HepG2 (cell line): ENCODE results near the gene GPC6. TPM values are rescaled to one million over a fixed set of nuclear protein-coding genes. Genes with fewer than 3 reads are reported as not detected.

Experiments used
- ARID3A ChIP-seq: IDR thresholded peaks from 2 replicates; pipeline ENCODE4 v1.6.1; 2012; ENCODE audit warnings: low read depth, low read length, improper control_type of control experiment
- ARNT2 ChIP-seq: sonication (generic); formaldehyde crosslinking; IDR thresholded peaks from 2 replicates; pipeline ENCODE4 v1.8.0; 2022; ENCODE audit warnings: mild to moderate bottlenecking, low read depth, missing genetic modification reagents, moderate library complexity
- ASH2L ChIP-seq: fragments of 300-600, 200-600 bp; sonication (generic); IDR thresholded peaks from 2 replicates; pipeline ENCODE4 v1.7.0; 2017; ENCODE audit warnings: low read depth, mild to moderate bottlenecking, moderate library complexity, mixed read lengths, low read length; ENCODE audit not compliant: insufficient read length
- BATF2 ChIP-seq: sonication (generic); formaldehyde crosslinking; IDR thresholded peaks from 2 replicates; pipeline ENCODE4 v1.8.0; 2022; ENCODE audit warnings: mild to moderate bottlenecking, missing genetic modification reagents, moderate library complexity
- CEBPG ChIP-seq: IDR thresholded peaks from 2 replicates; pipeline ENCODE4 v1.6.1; 2016
- ETV5 ChIP-seq: IDR thresholded peaks from 2 replicates; pipeline ENCODE4 v1.6.1; 2018; ENCODE audit warnings: missing biosample characterization, missing genetic modification reagents, inconsistent platforms, borderline replicate concordance
- FOXO4 ChIP-seq: sonication (generic); formaldehyde crosslinking; conservative IDR thresholded peaks from 2 replicates; pipeline ENCODE4 v1.8.1; 2023; ENCODE audit warnings: missing genetic modification reagents
- MXD1 ChIP-seq: sonication (generic); formaldehyde crosslinking; IDR thresholded peaks from 2 replicates; pipeline ENCODE4 v1.4.0; 2020; ENCODE audit warnings: mild to moderate bottlenecking, missing genetic modification reagents
- NBN ChIP-seq: fragments of 450-650 bp; conservative IDR thresholded peaks from 2 replicates; pipeline ENCODE4 v1.6.1; 2017
- NFE2L1 ChIP-seq: sonication (generic); formaldehyde crosslinking; IDR thresholded peaks from 2 replicates; pipeline ENCODE4 v1.4.0; 2020; ENCODE audit warnings: missing genetic modification reagents, mild to moderate bottlenecking, borderline replicate concordance
- NFIC ChIP-seq: IDR thresholded peaks from 2 replicates; pipeline ENCODE4 v1.6.1; 2012; ENCODE audit warnings: mild to moderate bottlenecking, low read length, inconsistent platforms
- PAXIP1 ChIP-seq: sonication (generic); formaldehyde crosslinking; conservative IDR thresholded peaks from 2 replicates; pipeline ENCODE4 v1.4.0; 2020; ENCODE audit warnings: mild to moderate bottlenecking, missing genetic modification reagents, moderate library complexity
- PPARG ChIP-seq: conservative IDR thresholded peaks from 2 replicates; pipeline ENCODE4 v1.6.1; 2016; ENCODE audit warnings: missing biosample characterization, missing genetic modification reagents
- SMARCE1 ChIP-seq: fragments of 450-650 bp; IDR thresholded peaks from 2 replicates; pipeline ENCODE4 v1.6.1; 2017; ENCODE audit warnings: borderline replicate concordance
- TAF1 ChIP-seq: sonication (generic); formaldehyde crosslinking; IDR thresholded peaks from 2 replicates; pipeline ENCODE4 v1.4.0; 2020; ENCODE audit warnings: missing genetic modification reagents
- YEATS4 ChIP-seq: sonication (generic); formaldehyde crosslinking; IDR thresholded peaks from 2 replicates; pipeline ENCODE4 v1.4.0; 2020; ENCODE audit warnings: missing genetic modification reagents, borderline replicate concordance
- ZKSCAN8 ChIP-seq: IDR thresholded peaks from 2 replicates; pipeline ENCODE4 v1.6.1; 2016; ENCODE audit warnings: borderline replicate concordance, missing genetic modification reagents, missing compliant biosample characterization
- ZMYM4 ChIP-seq: sonication (generic); formaldehyde crosslinking; IDR thresholded peaks from 2 replicates; pipeline ENCODE4 v1.8.1; 2023; ENCODE audit warnings: mild to moderate bottlenecking, missing genetic modification reagents
- ZNF296 ChIP-seq: sonication (generic); formaldehyde crosslinking; conservative IDR thresholded peaks from 2 replicates; pipeline ENCODE4 v1.5.0; 2020; ENCODE audit warnings: mild to moderate bottlenecking, missing genetic modification reagents
- ZNF362 ChIP-seq: sonication (generic); formaldehyde crosslinking; IDR thresholded peaks from 2 replicates; pipeline ENCODE4 v1.4.0; 2020; ENCODE audit warnings: missing genetic modification reagents, mild to moderate bottlenecking, borderline replicate concordance
- ZNF792 ChIP-seq: IDR thresholded peaks from 2 replicates; pipeline ENCODE4 v1.6.1; 2016
- ZNF878 ChIP-seq: sonication (generic); formaldehyde crosslinking; IDR thresholded peaks from 2 replicates; pipeline ENCODE4 v1.8.1; 2023; ENCODE audit warnings: mild to moderate bottlenecking, missing genetic modification reagents, moderate library complexity
- polyA plus RNA-seq, 8 experiments: library from polyadenylated mRNA; depleted of rRNA in 3 of 8; stranded (reverse) in 7 of 8; unstranded in 1 of 8; fragments of >200 nt; fragmentation: Illumina TruSeq in 4 of 8; extraction: Trizol in 4 of 8; gene quantifications; 2 replicates each; pipeline versions ENCODE4 v1.2.1 to v1.2.3, GENCODE V29; 2011 to 2016; ENCODE audit warnings: low read depth in 4 of 8, missing spikeins in 1 of 8, mixed read lengths in 1 of 8; ENCODE audit not compliant: insufficient read depth in 1 of 8
- total RNA-seq, 5 experiments: library from RNA; depleted of rRNA; stranded (reverse); fragments of >200 nt; fragmentation: Illumina TruSeq; extraction: Trizol; gene quantifications; 2 replicates each; pipeline ENCODE4 v1.2.3, GENCODE V29; 2016; ENCODE audit warnings: low read depth in 1 of 5

Gene GPC6
- total and polyA plus RNA-seq, 2 of the 13 experiments (the other 11 are each of a cell fraction or from before 2014, with no cell fraction given): 24.5 to 33.9 TPM

GRCh38 chr13:94303644-94304174 is 1077.1 kb downstream of the GPC6 start (continued):
- TF ChIP-seq PAXIP1 (CRISPR knock-in tag) (0 out of 2 replicates have a peak, but pooled peaks have one; percentile 41), BATF2 (CRISPR knock-in tag) (no peak), YEATS4 (CRISPR knock-in tag) (peak; percentile 27; the same call in 1 of the 2 replicates), NBN (no peak), CEBPG (CRISPR knock-in tag) (peak; percentile 65), ASH2L (peak; percentile 30), NFE2L1 (CRISPR knock-in tag) (no peak), ZNF362 (CRISPR knock-in tag) (peak; percentile 87; the same call in 1 of the 2 replicates), ARNT2 (CRISPR knock-in tag) (no peak), NFIC (peak; percentile 64; the same call in 1 of the 2 replicates), FOXO4 (CRISPR knock-in tag) (no peak), ARID3A (peak; percentile 75), TAF1 (CRISPR knock-in tag) (no peak), ETV5 (CRISPR knock-in tag) (no peak), MXD1 (no peak), PPARG (CRISPR knock-in tag) (peak; percentile 46; the same call in 1 of the 2 replicates), ZMYM4 (peak; percentile 54), ZNF878 (CRISPR knock-in tag) (no peak), ZNF296 (CRISPR knock-in tag) (no peak), SMARCE1 (no peak), ZNF792 (CRISPR knock-in tag) (peak; percentile 44; the same call in 1 of the 2 replicates), ZKSCAN8 (0 out of 2 replicates have a peak, but pooled peaks have one; percentile 22)
